H1 (cell line): ENCODE measurements around the gene CDHR2. TPM values are rescaled to one million over a fixed set of nuclear protein-coding genes. Genes with fewer than 3 reads are reported as not detected.

ENCODE experiments used
- CTCF ChIA-PET: fragments of 300-600 bp; sonication (Branson Sonifier 250); formaldehyde crosslinking; loops from one replicate; lab custom pipeline; 2021; ENCODE audit not compliant: partially characterized antibody; lab: Charles Lee
- POLR2A ChIA-PET: fragments of 300-600 bp; sonication (Branson Sonifier 250); formaldehyde crosslinking; loops from one replicate; lab custom pipeline; 2021; ENCODE audit warnings: inconsistent platforms; ENCODE audit not compliant: partially characterized antibody; lab: Charles Lee
- DNase-seq, 2 experiments: peaks; one replicate each; pipeline versions ENCODE4 v3.0.0 to v3.0.0-alpha.2; 2010 to 2022; ENCODE audit warnings: low spot score in 2 of 2, low read depth in 1 of 2, mixed read lengths in 1 of 2
- FAIRE-seq: peaks from 2 replicates; lab custom pipeline; 2011; peaks lifted over from hg19 to GRCh38; lab: Jason Lieb, UNC
- H2AFZ ChIP-seq: 2 replicates; pipeline ENCODE4 v1.8.1; 2012; ENCODE audit warnings: low read length, inconsistent platforms
- H2AK5ac ChIP-seq: 2 replicates; pipeline ENCODE4 v1.6.1; 2013; ENCODE audit warnings: low read depth, low read length
- H2BK120ac ChIP-seq: replicated peaks from 2 replicates; pipeline ENCODE3; 2013; ENCODE audit warnings: low read depth, low read length, inconsistent platforms
- H2BK12ac ChIP-seq: 2 replicates; pipeline ENCODE4 v1.6.1; 2013; ENCODE audit warnings: low read depth, low read length
- H2BK15ac ChIP-seq: 2 replicates; pipeline ENCODE4 v1.6.1; 2013; ENCODE audit warnings: low read length
- H2BK20ac ChIP-seq: 2 replicates; pipeline ENCODE4 v1.6.1; 2013; ENCODE audit warnings: low read length
- H2BK5ac ChIP-seq: 2 replicates; pipeline ENCODE4 v1.6.1; 2013; ENCODE audit warnings: low read depth, low read length
- H3K14ac ChIP-seq: 2 replicates; pipeline ENCODE4 v1.6.1; 2013; ENCODE audit warnings: inconsistent platforms; ENCODE audit not compliant: insufficient read length
- H3K18ac ChIP-seq: 2 replicates; pipeline ENCODE4 v1.6.1; 2013; ENCODE audit warnings: low read length; ENCODE audit errors: extremely low read depth
- H3K23ac ChIP-seq: 2 replicates; pipeline ENCODE4 v1.6.1; 2013; ENCODE audit warnings: inconsistent platforms; ENCODE audit not compliant: insufficient read length
- H3K23me2 ChIP-seq: 2 replicates; pipeline ENCODE4 v1.6.1; 2013; ENCODE audit warnings: low read depth, low read length
- H3K27ac ChIP-seq: 2 replicates; pipeline ENCODE4 v1.6.1; 2011; ENCODE audit warnings: low read depth, low read length, inconsistent platforms
- H3K27me3 ChIP-seq, 4 experiments: replicated peaks in 1 of 4; 1 replicate in 1 of 4; 2 replicates in 3 of 4; pipeline versions ENCODE4 v1.6.1 to v1.8.1; 2011 to 2013; ENCODE audit warnings: low read length in 3 of 4, mild to moderate bottlenecking in 3 of 4, inconsistent platforms in 2 of 4, mixed read lengths in 2 of 4, moderate library complexity in 1 of 4; ENCODE audit not compliant: control insufficient read depth in 3 of 4, insufficient read depth in 3 of 4; ENCODE audit errors: extremely low read depth in 1 of 4
- H3K36me3 ChIP-seq, 4 experiments: 2 replicates each; pipeline versions ENCODE4 v1.6.1 to v1.8.1; 2011 to 2013; ENCODE audit warnings: mild to moderate bottlenecking in 4 of 4, low read length in 3 of 4, moderate library complexity in 2 of 4, control low read depth in 1 of 4, inconsistent platforms in 1 of 4; ENCODE audit not compliant: insufficient read depth in 4 of 4, control insufficient read depth in 2 of 4
- H3K4ac ChIP-seq: replicated peaks from 2 replicates; pipeline ENCODE3; 2013; ENCODE audit warnings: low read length, low read depth, mixed read lengths, inconsistent platforms; ENCODE audit not compliant: insufficient read length
- H3K4me1 ChIP-seq, 4 experiments: replicated peaks in 1 of 4; 1 replicate in 1 of 4; 2 replicates in 3 of 4; pipeline versions ENCODE4 v1.6.1 to v1.8.1; 2011 to 2013; ENCODE audit warnings: low read length in 3 of 4, inconsistent platforms in 2 of 4, mixed read lengths in 1 of 4; ENCODE audit not compliant: insufficient read depth in 4 of 4, control insufficient read depth in 3 of 4
- H3K4me2 ChIP-seq, 2 experiments: 2 replicates each; pipeline versions ENCODE4 v1.6.1 to v1.8.1; 2011 to 2013; ENCODE audit warnings: low read depth in 2 of 2, low read length in 2 of 2, control low read depth in 1 of 2, inconsistent platforms in 1 of 2, mild to moderate bottlenecking in 1 of 2; ENCODE audit not compliant: insufficient read depth in 1 of 2
- H3K4me3 ChIP-seq, 4 experiments: fragments of 200-600, 300-600 bp in 1 of 4; sonication (generic), shearing (Covaris generic), sonication (Bioruptor Twin) in 1 of 4; 2 replicates each; pipeline versions ENCODE4 v1.5.1 to v1.8.1; 2011 to 2016; ENCODE audit warnings: low read length in 4 of 4, low read depth in 3 of 4, control low read depth in 2 of 4, inconsistent platforms in 2 of 4, mild to moderate bottlenecking in 2 of 4, mixed read lengths in 1 of 4, moderate library complexity in 1 of 4; ENCODE audit not compliant: insufficient read depth in 2 of 4; ENCODE audit errors: extremely low read depth in 1 of 4
- H3K56ac ChIP-seq: replicated peaks from 2 replicates; pipeline ENCODE3; 2013; ENCODE audit warnings: low read depth, mild to moderate bottlenecking, mixed read lengths, low read length, inconsistent platforms; ENCODE audit not compliant: insufficient read length
- H3K79me1 ChIP-seq: 2 replicates; pipeline ENCODE4 v1.6.1; 2013; ENCODE audit warnings: low read depth, low read length, control low read depth
- H3K79me2 ChIP-seq, 2 experiments: 2 replicates each; pipeline versions ENCODE4 v1.6.1 to v1.8.1; 2012 to 2013; ENCODE audit warnings: low read length in 2 of 2, mild to moderate bottlenecking in 2 of 2, inconsistent platforms in 1 of 2; ENCODE audit not compliant: insufficient read depth in 2 of 2, control insufficient read depth in 1 of 2
- H3K9ac ChIP-seq, 4 experiments: replicated peaks in 1 of 4; 1 replicate in 1 of 4; 2 replicates in 3 of 4; pipeline versions ENCODE4 v1.6.1 to v1.8.1; 2011 to 2013; ENCODE audit warnings: low read depth in 3 of 4, low read length in 3 of 4, control low read depth in 2 of 4, mild to moderate bottlenecking in 2 of 4, moderate library complexity in 2 of 4, inconsistent platforms in 1 of 4; ENCODE audit errors: extremely low read depth in 1 of 4
- H3K9me3 ChIP-seq, 2 experiments: 2 replicates each; pipeline versions ENCODE4 v1.6.1 to v1.8.1; 2012 to 2013; ENCODE audit warnings: mild to moderate bottlenecking in 2 of 2, moderate library complexity in 2 of 2, control low read depth in 1 of 2, inconsistent platforms in 1 of 2, low read depth in 1 of 2, low read length in 1 of 2, mixed read lengths in 1 of 2; ENCODE audit not compliant: insufficient read depth in 2 of 2
- H4K20me1 ChIP-seq, 2 experiments: replicated peaks in 1 of 2; 2 replicates each; pipeline versions ENCODE3 to v1.8.1; 2011 to 2013; ENCODE audit warnings: inconsistent platforms in 2 of 2, low read length in 2 of 2, mild to moderate bottlenecking in 1 of 2; ENCODE audit not compliant: insufficient read depth in 2 of 2, control insufficient read depth in 1 of 2
- H4K5ac ChIP-seq: 2 replicates; pipeline ENCODE4 v1.6.1; 2013; ENCODE audit warnings: low read length, low read depth, mixed read lengths, inconsistent platforms; ENCODE audit not compliant: insufficient read length
- H4K8ac ChIP-seq: 2 replicates; pipeline ENCODE4 v1.8.0; 2013; ENCODE audit warnings: mild to moderate bottlenecking, moderate library complexity, low read length, inconsistent platforms; ENCODE audit not compliant: insufficient read depth; ENCODE audit errors: extremely low read depth
- H4K91ac ChIP-seq: replicated peaks from 2 replicates; pipeline ENCODE3; 2013; ENCODE audit warnings: low read length, mixed read lengths, inconsistent platforms; ENCODE audit not compliant: insufficient read length
- BCL11A ChIP-seq, 2 experiments: IDR thresholded peaks; one replicate each; pipeline ENCODE4 v1.6.1; 2011; ENCODE audit warnings: low read depth in 2 of 2, low read length in 2 of 2, mild to moderate bottlenecking in 2 of 2
- SAP30 ChIP-seq: fragments of 300-600 bp; sonication (generic); IDR thresholded peaks from 2 replicates; pipeline ENCODE4 v1.7.1; 2012; ENCODE audit warnings: low read length, moderate library complexity, mild to moderate bottlenecking, inconsistent platforms; ENCODE audit not compliant: insufficient read depth, insufficient replicate concordance
- TAF7 ChIP-seq: optimal IDR thresholded peaks from 2 replicates; pipeline ENCODE3; 2011; ENCODE audit warnings: low read depth, mild to moderate bottlenecking, inconsistent platforms, low read length, moderate library complexity, borderline replicate concordance
- YY1 ChIP-seq: IDR thresholded peaks from 2 replicates; pipeline ENCODE4 v1.6.1; 2011; ENCODE audit warnings: low read depth, mild to moderate bottlenecking, low read length
- ZNF274 ChIP-seq: IDR thresholded peaks from 2 replicates; pipeline ENCODE4 v1.7.0; 2012; ENCODE audit warnings: low read length, borderline replicate concordance; ENCODE audit errors: extremely low read depth
- WGBS, 2 experiments: shearing (Covaris generic) in 1 of 2; methylation state at CpG; one replicate each; pipeline versions ENCODE4 v1.1.6 to v1.1.7; 2013 to 2015; ENCODE audit warnings: low lambda C conversion rate in 2 of 2, mixed read lengths in 2 of 2, inconsistent platforms in 1 of 2, low coverage in 1 of 2, missing lambda C conversion rate in 1 of 2; ENCODE audit not compliant: insufficient replicate concordance in 2 of 2, insufficient coverage in 1 of 2, insufficient read length in 1 of 2; ENCODE audit errors: extremely low coverage in 1 of 2, missing lambda C conversion rate in 1 of 2; 5-methylcytosine and 5-hydroxymethylcytosine counted together
- polyA plus RNA-seq, 7 experiments: library from polyadenylated mRNA; depleted of rRNA in 3 of 7; stranded (reverse) in 5 of 7; unstranded in 2 of 7; fragments of >200 nt in 5 of 7; fragments of 200-250 nt in 2 of 7; gene quantifications; 1 replicate in 5 of 7; 2 replicates in 1 of 7; 4 replicates in 1 of 7; pipeline versions ENCODE4 v1.2.1 to v1.2.3, GENCODE V29; 2011 to 2013; ENCODE audit warnings: missing spikeins in 2 of 7, mixed read lengths in 2 of 7
- total RNA-seq: library from RNA; stranded (reverse); fragmentation: NEBNext Ultra II Directional; extraction: Animal tissue kit (Norgen Biotek cat#: 25700); gene quantifications from 2 replicates; pipeline ENCODE4 v1.2.1, GENCODE V29; 2021
- TF ChIP-seq, protein P1 (sequence below): IDR thresholded peaks from 2 replicates; pipeline ENCODE4 v1.6.1; 2011; ENCODE audit warnings: low read length, improper control_type of control experiment
- TF ChIP-seq, protein P2 (sequence below): IDR thresholded peaks from 2 replicates; pipeline ENCODE4 v1.6.1; 2012; ENCODE audit warnings: low read length, inconsistent platforms

The CDHR2 gene
- total and polyA plus RNA-seq, 2 of the 8 experiments (the other 6 are each of a cell fraction or from before 2014, with no cell fraction given), result 0.02 to 0.43 TPM

DNA sequence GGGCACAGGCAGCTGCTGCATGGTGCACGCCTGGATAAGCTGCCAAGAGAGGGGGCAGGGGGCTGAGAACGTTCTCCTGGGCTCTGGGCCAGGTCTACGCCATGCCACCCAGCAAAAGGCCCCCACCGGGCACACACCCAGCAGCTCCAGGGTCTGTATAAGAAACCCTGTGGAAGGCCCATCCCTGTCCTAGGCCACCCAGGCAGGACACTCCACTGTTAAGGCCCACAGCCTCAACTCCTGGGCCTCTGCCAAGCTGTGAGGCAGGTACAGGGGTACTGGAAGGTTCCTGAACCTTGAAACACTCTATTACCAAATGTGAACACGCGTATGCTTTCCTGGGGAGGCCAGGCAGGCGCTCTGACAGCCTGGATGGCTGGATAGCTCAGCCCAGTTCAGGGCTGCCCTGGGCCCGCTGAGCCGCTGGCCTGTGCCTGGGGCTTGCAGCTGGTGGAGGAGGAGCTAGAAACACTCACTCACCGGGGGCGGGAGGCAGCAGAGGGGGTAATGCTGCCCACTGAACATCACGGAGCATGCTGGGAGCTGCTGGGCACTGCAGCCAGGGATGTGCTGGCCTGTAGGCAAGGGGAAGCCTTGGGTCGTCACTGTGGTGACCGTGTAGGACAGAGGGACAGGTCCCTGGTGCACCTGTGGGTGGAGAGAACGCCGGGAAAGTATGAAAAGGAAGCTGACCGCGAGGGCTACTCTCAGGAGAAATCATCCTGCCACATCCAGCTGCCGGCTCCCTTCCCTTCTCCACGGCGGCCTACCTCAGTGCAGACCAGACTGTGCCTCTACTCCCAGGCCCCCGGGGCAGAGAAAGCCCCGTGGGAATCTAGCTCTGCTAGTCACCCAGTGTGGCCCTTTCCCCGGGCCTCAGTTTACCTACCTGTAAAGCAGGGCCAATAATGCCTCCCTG is 17.9 kb upstream of the CDHR2 start:
- CTCF ChIA-PET, result interaction anchor here (1.0 to 2.6 kb wide), 5 partner anchors 30 to 65 kb away, joined by 3 to 8 read pairs (median 3); no protein-coding TSS in a partner anchor
- Histone ChIP-seq H3K9me3 (no peaks in the 10 kb centered on the region), H3K4ac (no peak overlapping the region), H3K36me3 (peaks cover 34 to 66% (median 46%) of the 10 kb centered on the region in 4 experiments), H2AK5ac (no peak overlapping the region), H3K18ac (no peak overlapping the region), H3K9ac (no peak overlapping the region), H4K20me1 (peaks cover 37 to 48% of the 10 kb centered on the region in 2 experiments), H3K27ac (peak overlapping the region; percentile 17; the same call in 1 of the 2 replicates), H4K8ac (peak overlapping the region; percentile 36; the same call in 1 of the 2 replicates), H2AFZ (no peak overlapping the region), H4K91ac (no peak overlapping the region), H3K79me1 (peaks cover 14% of the 10 kb centered on the region), H3K14ac (no peak overlapping the region), H2BK120ac (no peak overlapping the region), H3K27me3 (no peaks in the 10 kb centered on the region), H3K79me2 (peaks cover 34 to 51% of the 10 kb centered on the region in 2 experiments), H4K5ac (no peak overlapping the region), H2BK20ac (no peak overlapping the region), H3K23ac (no peak overlapping the region), H3K4me2 (no peak overlapping the region), H3K23me2 (peaks cover 8% of the 10 kb centered on the region), H3K4me1 (peaks cover 4 to 20% (median 18%) of the 10 kb centered on the region in 4 experiments), H3K4me3 (no peak overlapping the region), H3K56ac (no peak overlapping the region), H2BK12ac (no peak overlapping the region), H2BK15ac (no peak overlapping the region), H2BK5ac (no peak overlapping the region)
- POLR2A ChIA-PET, result interaction anchor here (2.1 to 26.0 kb wide), 3 partner anchors 6 to 47 kb away, joined by 6 to 458 read pairs (median 458); partner anchors contain the start of gene RNF44
- 89% methylated on average over 23 of the region's 24 CpGs; no CpG with 5 or more reads in 1 of the 2 experiments for WGBS, 2 experiments
- DNase-seq (no peak), FAIRE-seq (no peak)
- no peak for TF ChIP-seq TAF7
- no peak for TF ChIP-seq BCL11A (IDR thresholded peaks at IDR 0.05; ENCODE audit: low read depth in 2 of 2, low read length in 2 of 2)
- no peak for TF ChIP-seq ZNF274
- no peak for TF ChIP-seq YY1
- no peak for TF ChIP-seq SAP30
- TF ChIP-seq, protein P1, sequence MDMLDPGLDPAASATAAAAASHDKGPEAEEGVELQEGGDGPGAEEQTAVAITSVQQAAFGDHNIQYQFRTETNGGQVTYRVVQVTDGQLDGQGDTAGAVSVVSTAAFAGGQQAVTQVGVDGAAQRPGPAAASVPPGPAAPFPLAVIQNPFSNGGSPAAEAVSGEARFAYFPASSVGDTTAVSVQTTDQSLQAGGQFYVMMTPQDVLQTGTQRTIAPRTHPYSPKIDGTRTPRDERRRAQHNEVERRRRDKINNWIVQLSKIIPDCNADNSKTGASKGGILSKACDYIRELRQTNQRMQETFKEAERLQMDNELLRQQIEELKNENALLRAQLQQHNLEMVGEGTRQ, result no peak
- TF ChIP-seq, protein P2, sequence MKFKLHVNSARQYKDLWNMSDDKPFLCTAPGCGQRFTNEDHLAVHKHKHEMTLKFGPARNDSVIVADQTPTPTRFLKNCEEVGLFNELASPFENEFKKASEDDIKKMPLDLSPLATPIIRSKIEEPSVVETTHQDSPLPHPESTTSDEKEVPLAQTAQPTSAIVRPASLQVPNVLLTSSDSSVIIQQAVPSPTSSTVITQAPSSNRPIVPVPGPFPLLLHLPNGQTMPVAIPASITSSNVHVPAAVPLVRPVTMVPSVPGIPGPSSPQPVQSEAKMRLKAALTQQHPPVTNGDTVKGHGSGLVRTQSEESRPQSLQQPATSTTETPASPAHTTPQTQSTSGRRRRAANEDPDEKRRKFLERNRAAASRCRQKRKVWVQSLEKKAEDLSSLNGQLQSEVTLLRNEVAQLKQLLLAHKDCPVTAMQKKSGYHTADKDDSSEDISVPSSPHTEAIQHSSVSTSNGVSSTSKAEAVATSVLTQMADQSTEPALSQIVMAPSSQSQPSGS, result no peak
